GM19240 (cell line): Measurements from ENCODE around the gene SHISAL1.

Experiments used
- DNase-seq: peaks from one replicate; pipeline ENCODE4 v3.0.0; 2011; ENCODE audit warnings: low spot score; ENCODE audit not compliant: insufficient read length

Gene SHISAL1

DNA sequence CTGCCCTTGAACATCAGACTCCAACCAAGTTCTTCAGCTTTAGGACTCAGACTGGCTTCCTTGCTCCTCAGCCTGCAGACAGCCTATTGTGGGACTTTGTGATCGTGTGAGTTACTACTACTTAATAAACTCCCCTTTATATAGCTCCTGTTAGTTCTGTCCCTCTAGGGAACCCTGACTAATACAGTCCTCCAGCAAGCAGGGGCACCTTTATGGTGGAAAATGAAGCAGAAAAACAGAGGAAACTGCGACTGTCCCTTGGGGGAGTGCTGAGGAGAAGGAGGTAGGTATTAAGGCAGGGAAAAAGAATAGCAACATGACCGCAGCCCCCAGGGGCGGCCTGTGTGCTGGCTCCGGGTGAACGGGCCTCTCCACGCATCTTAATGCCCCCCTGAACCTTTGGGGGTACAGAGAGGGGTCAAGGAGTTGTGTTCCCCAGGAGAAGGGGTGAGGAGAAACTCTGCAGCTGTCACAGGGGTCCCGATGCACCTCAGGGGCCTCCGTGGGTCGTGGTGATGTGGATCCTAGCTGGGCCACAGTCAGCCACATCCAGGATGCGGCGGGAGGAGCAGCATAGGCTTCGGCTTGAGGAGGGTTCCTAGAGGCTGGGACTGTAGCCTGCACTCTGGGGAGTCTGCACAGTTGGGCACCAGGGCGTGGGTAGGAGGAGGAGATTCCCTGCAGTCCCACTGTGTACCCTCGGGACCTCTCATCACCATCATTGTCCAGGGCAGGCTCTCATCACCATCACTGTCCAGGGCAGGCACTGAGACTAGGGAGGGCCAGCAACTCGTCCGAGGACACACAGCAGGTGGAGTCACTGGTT is 34.3 kb downstream of the SHISAL1 start:
- DNase-seq, result no peak

DNA sequence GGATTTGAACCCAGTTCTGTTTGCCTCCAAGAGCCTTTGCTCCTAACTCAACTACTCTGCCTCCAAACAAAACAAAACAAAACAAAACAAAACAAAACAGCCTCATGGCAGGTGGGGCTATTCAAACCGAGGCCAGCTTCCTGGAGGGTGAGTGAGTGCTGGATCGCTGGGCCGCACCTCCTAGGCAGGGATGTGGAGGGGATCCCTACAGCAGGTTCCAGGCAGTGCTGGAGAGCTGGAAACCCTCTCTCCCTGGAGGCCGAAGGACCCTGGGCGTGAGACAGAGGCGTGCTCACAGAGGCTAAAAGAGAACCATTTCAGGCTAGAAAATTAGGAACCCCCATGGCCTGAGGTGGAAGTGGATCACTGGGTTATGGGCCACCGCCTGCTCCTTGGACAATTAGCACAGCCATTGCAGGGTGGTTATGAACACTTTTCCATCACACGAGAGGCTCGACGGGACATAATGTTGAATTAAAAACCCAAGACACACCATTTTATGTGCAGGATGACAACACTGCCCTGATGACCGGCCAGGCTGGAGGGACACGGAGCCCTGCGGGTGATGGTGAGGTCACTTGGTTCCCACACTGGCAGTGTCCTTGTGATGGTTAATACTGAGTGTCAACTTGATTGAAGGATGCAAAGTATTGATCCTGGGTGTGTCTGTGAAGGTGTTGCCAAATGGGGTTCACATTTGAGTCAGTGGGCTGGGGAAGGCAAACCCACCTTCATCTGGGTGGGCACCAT is 35.2 kb downstream of the SHISAL1 start:
- no peak for DNase-seq

DNA sequence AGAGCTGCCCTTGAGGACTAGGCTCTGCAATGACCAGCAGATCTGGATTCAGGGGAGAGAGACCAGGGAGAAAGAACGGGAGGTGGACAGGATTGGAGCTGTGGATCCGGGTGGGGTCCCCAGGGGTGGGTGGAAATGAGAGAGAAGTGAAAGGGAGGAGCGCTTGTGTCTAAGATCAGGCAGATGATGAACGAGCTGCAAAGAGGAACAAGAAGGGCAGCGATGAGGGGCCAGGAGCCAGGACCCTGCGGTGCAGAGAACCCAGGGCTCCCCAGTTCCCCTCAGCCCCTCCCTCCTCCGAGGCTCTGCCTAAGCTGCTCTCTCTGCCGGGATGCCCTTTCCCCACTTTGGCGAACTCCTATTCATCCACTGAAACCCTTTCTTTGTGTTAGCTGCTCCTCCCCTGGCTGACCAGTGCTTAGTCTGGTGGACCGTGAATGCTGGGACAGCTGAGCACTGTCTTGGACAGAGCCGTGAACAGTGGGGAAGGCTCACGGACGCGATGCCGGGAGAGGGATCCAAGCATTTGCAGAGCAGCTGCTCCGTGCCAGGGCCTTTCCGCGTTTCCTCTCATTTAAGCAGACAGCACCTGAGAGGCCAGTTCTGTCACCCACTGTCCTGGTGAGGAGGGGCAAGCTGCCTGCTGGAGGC is 35.9 kb downstream of the SHISAL1 start:
- no peak for DNase-seq

DNA sequence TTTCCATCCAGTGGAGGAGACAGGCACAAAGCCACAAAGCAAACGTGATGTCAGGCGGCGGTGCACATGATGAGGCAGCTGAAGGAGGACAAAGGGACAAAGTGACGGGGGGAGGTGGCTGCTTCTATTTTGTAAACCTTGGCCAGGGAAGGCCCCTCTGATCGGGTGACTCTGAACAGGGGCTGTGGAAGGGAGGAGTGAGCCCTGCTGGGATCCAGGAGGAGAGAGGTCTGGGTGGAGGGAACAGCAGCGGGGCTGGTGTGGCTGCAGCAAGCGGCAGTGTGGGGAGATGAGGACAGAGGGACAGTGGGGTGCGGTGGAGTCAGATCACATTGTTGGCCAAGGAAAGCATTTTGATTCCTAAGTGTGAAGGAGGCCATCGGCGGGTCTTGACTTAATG is 36.7 kb downstream of the SHISAL1 start:
- no peak for DNase-seq

- no peak for DNase-seq
Measured at GRCh38 chr22:44275631-44275995, 37.1 kb downstream of the SHISAL1 start.

DNA sequence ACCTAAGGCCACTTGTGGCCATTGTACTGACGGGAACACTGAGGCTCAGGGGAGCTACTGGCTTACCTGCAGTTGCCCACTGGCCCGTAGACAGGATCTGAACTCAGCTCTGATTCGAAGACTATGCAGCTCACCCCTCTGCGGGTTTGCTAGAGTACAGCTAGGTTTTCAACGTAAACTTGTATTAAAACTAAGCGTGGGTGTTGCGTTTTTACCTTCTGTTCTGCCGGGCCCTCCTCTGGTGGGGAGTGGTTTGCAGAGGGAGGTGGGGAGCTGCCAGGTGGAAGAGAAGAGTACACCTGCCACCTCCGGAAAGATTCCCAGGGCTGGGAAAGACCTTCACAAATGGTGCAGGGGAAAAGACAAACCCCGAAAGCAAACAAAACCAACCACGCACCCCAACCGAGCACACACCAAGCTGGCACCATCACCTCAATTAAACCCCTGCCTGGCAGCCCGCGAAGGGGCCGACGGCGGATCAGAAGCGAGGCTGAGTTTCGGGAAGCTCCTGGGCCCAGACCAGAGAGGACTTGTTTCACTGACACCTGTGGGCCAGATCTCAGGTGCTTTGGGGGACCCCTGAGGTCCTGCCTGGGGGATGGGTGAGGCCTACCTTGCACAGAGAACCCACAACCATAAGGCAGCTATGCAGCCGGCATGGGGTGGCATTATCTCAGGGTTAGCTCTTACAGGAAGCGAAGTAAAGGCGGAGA is 37.7 kb downstream of the SHISAL1 start:
- DNase-seq, result no peak

DNA sequence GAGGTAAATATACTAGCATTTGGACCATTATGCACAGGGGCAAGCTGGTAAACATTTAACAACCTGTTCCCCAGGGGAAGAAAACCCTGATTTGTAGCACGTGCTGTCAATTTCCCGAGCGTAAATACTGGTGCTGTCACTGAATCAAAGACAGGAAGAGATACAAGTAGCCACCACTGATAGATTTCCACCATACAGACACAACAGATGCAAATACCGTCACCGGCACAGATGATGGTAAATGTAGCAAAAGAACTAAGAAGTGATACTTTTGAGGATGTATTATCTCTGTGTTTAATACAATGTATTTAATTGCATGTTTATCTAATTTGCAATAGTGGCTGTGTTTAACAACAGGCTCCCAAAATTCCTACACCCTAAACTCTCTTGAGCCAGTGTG is 39.6 kb downstream of the SHISAL1 start:
- no peak for DNase-seq

DNA sequence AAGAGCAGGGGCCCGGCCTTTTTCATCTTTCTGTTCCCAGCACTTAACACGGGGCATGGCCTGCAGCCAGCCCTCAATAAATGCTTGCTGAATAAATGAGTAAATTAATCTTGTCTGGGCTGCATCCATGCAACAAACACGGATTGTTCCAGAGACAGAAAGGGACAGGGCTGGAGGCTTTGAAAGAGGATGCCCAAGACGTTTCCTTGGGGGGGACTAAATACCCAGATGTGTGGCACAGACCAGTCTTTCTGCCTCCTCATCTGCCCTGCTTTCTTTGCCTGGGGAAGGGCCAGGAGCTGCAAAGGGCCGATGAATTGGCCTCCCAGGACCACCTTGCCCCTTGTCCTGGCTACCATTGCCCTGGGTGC is 40.4 kb downstream of the SHISAL1 start:
- DNase-seq, result no peak

DNA sequence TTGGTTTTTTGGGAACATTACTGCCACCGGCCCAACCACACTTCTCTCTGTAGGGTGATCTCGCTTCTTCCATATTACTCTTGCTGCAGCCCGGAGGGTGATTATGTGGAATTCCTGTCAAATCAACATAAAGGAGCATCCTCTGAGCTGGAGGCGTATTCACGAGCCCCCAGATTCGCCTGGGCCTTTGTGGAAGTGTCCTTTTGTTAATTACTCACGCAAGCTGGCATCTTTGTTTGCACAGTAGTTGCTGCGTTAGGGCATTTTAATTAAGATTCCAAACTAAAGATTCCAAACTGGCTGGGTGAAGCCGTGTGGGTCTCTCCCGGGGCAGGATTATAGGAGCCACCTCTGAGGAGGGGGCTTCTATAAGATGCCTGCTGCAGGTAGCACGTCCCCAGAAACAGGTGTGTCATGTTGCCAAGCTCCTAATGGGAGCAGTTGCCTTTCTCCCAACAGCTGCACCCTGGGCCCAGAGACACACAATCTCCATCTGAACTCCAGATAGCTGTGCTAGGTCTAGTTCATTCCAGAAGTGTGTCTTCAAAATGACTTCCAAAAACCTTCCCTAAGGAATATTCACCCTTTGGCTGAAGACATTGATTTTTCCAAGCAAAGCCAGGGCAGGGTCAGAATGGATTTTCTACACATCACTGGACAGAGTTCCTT is 40.9 kb downstream of the SHISAL1 start:
- no peak for DNase-seq

GRCh38 chr22:44271010-44271500 is 41.7 kb downstream of the SHISAL1 start:
- no peak for DNase-seq

- DNase-seq, result no peak
Measured at GRCh38 chr22:44270556-44270880, 42.2 kb downstream of the SHISAL1 start.

DNA sequence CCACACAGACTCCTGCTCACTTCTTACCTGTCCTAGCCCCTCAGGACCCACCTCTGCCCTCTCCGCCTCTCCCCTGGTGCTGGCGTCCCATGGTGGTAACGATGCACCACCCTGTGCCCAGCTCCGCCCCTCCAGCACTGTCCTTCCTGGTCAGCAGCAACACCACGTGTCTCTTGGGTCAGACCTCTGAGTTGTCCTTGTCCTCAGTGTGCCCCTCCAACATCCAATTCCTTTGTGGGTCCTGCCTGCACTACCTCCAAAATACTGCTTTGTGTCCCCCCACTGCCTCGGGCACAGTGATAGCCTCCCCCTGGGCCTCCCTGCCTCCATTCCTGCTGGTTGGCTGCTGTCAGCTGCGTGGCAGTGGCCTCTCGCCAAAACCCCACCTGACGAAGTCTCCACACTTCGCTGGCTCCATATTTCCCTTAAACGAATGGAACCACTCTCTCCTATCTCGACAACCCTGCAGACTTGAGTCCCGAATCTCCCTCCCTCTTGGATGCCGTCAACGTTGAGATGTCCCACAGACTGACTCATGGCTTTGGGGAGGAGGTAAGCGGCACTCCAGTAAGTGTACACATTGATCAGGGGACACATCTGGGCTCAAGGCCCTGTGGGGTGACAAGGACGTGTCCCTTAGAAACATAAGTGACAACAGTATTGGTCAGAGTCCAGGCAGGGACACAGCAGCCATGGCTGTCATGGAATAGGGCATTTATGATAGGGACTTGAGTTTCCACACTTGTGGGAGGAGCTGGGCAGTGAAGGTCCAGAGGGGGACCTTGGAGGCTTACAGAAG is 42.8 kb downstream of the SHISAL1 start:
- no peak for DNase-seq

DNA sequence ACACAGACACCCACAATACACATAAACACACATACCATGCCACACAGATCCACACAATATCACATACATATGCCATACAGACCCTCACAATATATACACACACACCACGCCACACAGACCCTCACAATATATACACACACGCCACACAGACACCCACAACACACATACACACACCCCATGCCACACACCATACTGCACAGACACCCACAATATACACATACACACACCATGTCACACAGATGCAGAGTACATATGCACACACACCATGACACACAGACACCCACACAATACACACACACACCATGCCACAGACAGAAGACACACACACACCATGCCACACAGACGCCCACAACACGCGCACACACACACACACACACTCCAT is 43.6 kb downstream of the SHISAL1 start:
- no peak for DNase-seq

- no peak for DNase-seq
Measured at GRCh38 chr22:44268431-44269116, 44.2 kb downstream of the SHISAL1 start.

DNA sequence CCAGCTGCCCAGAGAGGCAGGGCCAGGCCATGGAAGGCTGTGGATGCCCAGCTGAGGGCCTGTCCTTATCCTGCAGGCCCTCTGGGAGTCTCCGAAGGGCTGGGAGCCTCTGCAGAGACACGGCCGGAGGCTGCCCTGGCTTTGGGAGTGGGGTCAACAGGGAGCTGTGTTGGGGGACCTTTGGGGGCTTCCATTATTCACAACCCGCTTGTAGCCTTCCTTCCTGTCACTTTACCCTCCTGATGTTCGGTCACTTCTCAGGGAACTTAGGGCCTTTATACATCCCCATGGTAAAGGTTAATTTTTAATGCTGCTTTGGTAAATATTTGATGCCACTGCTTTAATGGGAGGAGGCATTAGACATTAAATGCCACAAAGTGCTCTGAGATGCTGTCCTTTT is 44.9 kb downstream of the SHISAL1 start:
- no peak for DNase-seq

DNA sequence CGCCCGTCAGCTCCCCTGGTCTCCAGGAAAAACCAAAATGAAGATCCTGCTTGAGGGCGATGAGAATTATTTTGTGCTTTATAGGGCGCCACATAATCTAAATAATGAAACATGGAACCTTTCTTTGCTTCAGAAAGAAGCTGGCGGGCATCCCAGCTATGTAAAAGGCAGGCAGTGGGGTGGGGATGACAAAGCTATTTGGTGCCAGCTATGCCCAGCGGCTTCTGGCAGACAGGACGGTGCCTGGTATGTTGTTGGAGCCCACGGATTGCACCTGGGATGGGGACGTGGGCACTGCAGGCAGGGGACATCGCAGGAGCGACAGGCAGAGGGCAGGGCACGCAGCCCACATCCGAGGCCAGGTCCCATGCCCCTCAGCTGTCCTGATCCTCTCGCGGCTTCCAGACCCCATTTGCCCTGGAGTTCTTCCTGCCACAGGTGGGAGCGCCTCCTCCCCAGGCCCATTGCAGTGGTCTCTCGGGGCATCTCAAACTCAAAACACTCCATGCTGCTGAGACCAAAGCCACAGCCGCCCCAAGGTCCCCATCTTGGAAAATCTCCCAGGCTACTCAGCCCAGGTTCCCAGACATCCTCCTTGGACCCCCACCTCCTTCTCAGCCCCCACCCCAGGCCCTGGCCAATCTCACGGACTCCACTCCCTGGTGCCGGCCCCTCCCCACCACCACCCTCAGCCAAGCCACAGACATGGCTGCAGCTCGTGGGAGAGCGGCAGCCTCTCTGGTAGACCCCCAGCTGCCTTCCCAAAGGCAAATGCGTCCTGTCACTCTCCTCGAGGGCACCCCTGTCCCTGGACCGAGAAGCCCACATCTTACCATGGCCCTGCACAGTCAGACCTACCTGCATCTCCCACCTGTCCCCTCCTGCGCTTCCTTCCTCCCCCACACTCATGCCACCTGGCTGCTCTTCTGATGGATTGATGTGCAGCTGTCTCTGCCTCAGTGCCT is 45.7 kb downstream of the SHISAL1 start:
- DNase-seq, result no peak

- no peak for DNase-seq
Measured at GRCh38 chr22:44263547-44263946, 49.2 kb downstream of the SHISAL1 start.

- DNase-seq, result no peak
Measured at GRCh38 chr22:44261861-44262595, 50.7 kb downstream of the SHISAL1 start.
